GM12872 (cell line): ENCODE measurements around the gene FAM163B.

Source experiments
- CTCF ChIP-seq: IDR thresholded peaks from 3 replicates; pipeline ENCODE4 v1.5.1; 2011; ENCODE audit warnings: low read depth, mild to moderate bottlenecking, low read length, moderate library complexity; ENCODE audit not compliant: insufficient read depth

Gene FAM163B

GRCh38 chr9:133613432-133613831, 4.2 kb upstream of the FAM163B start:
- no peak for TF ChIP-seq CTCF

GRCh38 chr9:133612816-133613215, 3.6 kb upstream of the FAM163B start:
- no peak for TF ChIP-seq CTCF

GRCh38 chr9:133612051-133612450, 2.9 kb upstream of the FAM163B start:
- no peak for TF ChIP-seq CTCF

GRCh38 chr9:133610845-133611244, 1.7 kb upstream of the FAM163B start:
- TF ChIP-seq CTCF: no peak

- no peak for TF ChIP-seq CTCF
Observed at GRCh38 chr9:133608889-133609288, 300 bp downstream of the FAM163B start.

- no peak for TF ChIP-seq CTCF
Observed at GRCh38 chr9:133608382-133608781, 807 bp downstream of the FAM163B start.

- no peak for TF ChIP-seq CTCF
Observed at GRCh38 chr9:133607976-133608375, 1.2 kb downstream of the FAM163B start.

GRCh38 chr9:133607381-133607780, 1.8 kb downstream of the FAM163B start:
- TF ChIP-seq CTCF: no peak
